Measurements from ENCODE around the gene RGS3.
"Not testable (repeated sequence)": the region's sequence is repeated elsewhere in the genome, so short reads cannot be mapped to it uniquely, and the experiment has no call there.

RGS3 gene

DNA sequence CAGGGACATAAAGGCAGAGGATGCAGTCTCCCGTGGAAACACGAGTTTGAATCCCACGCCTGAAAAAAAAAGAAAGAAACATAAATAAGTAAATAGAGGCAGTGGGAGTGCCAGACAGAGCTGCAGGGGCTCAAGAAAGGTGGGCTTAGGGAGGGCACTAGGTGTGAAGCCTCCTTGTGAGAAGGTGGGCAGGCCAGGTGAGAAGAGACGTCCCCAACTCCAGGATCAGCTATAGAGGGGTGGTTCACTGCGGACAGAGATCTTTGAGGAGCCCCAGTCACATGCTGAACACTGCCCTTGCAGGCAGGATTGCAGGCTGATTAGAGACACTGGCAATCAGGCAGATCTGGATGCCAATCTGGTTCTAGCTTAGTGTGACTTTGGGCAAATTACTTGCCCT is 172.1 kb downstream of the RGS3 start:
- TF ChIP-seq, protein P1, sequence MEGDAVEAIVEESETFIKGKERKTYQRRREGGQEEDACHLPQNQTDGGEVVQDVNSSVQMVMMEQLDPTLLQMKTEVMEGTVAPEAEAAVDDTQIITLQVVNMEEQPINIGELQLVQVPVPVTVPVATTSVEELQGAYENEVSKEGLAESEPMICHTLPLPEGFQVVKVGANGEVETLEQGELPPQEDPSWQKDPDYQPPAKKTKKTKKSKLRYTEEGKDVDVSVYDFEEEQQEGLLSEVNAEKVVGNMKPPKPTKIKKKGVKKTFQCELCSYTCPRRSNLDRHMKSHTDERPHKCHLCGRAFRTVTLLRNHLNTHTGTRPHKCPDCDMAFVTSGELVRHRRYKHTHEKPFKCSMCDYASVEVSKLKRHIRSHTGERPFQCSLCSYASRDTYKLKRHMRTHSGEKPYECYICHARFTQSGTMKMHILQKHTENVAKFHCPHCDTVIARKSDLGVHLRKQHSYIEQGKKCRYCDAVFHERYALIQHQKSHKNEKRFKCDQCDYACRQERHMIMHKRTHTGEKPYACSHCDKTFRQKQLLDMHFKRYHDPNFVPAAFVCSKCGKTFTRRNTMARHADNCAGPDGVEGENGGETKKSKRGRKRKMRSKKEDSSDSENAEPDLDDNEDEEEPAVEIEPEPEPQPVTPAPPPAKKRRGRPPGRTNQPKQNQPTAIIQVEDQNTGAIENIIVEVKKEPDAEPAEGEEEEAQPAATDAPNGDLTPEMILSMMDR (IDR thresholded peaks at IDR 0.05; ENCODE audit: control extremely low read depth, extremely low read depth, low read depth, missing control alignments) = no peak
- ChIA-PET CTCF (interaction anchor here (1.1 to 19.1 kb wide), 7 partner anchors 10 to 47 kb away, joined by 3 to 134 read pairs (median 5); no protein-coding TSS in a partner anchor), POLR2A (interaction anchor here (0.7 kb wide), 1 partner anchor 44 kb away, joined by 3 read pairs; no protein-coding TSS in a partner anchor)
- DNase-seq (ENCODE audit: extremely low spot score) = no peak

DNA sequence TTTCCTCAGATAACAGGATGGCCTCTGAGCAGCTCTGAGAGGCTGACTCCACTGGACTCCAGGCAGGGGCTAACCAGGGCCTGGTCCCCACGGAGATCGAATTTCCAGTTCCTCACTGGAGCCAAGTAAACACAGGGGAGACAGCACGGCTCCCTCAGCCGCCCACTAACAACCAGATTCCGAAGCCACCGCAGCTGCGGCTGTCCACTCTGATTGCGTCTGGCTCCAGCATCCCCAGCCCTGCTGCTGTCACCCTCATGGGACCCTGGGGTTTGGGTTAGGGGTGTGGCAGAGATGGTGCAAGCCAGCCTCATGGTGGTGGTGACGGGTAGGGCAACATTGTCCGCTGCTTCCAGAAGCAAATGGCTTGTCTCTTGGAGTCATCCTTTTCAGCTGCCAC is 172.6 kb downstream of the RGS3 start:
- TF ChIP-seq, protein P1 (IDR thresholded peaks at IDR 0.05; ENCODE audit: control extremely low read depth, extremely low read depth, low read depth, missing control alignments) = no peak
- ChIA-PET CTCF (interaction anchor here (1.0 to 19.1 kb wide), 5 partner anchors 11 to 190 kb away, joined by 4 to 134 read pairs (median 5); no protein-coding TSS in a partner anchor), POLR2A (no interaction called here)
- DNase-seq (ENCODE audit: extremely low spot score) = no peak

DNA sequence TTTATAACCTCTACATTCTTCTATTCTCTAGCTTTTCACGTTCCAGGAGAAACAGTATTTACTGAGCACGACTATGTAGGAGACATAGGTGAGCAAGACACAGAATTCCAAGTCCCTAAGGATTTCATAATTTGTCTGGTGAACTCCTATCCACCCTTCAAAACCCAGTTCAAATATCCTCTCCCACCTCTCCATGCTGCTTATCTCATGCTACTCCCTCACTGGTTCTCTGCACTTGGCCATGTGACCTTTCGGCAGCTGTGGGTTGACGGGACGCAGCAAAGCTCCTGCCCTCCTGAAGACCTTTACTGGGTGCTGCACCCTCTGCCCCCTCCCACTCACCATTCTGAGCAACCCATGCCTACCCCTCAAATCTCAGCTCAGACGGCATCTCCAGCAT is 173.2 kb downstream of the RGS3 start:
- POLR2A ChIA-PET = no interaction called here
- no peak for DNase-seq (ENCODE audit: extremely low spot score)
- CTCF ChIA-PET = interaction anchor here (1.0 to 19.1 kb wide), 4 partner anchors 11 to 190 kb away, joined by 4 to 134 read pairs (median 4); no protein-coding TSS in a partner anchor
- TF ChIP-seq, protein P1 (IDR thresholded peaks at IDR 0.05; ENCODE audit: control extremely low read depth, extremely low read depth, low read depth, missing control alignments) = no peak

DNA sequence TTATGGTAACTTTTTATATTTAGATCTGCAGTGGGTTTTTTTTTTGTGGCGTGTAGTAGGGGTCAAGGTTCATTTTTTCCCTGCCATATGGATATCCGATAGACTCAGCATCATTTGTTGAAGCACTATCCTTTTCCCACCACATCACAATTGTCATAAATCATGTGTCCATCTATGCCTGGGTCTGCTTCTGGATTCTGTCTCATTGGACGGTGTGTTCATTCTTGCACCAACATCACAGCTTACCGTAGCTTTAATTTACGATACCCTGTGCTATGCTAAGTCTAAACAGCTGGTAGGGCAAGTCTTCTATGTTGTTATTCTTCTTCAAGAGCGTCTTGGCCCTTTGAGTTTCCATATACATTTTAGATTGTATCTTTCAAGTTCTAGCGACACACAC is 175.0 kb downstream of the RGS3 start:
- TF ChIP-seq, protein P1 (IDR thresholded peaks at IDR 0.05; ENCODE audit: control extremely low read depth, extremely low read depth, low read depth, missing control alignments) = no peak
- ChIA-PET CTCF (interaction anchor here (0.9 kb wide), 1 partner anchor 16 kb away, joined by 4 read pairs; no protein-coding TSS in a partner anchor), POLR2A (no interaction called here)
- DNase-seq (ENCODE audit: extremely low spot score) = no peak

DNA sequence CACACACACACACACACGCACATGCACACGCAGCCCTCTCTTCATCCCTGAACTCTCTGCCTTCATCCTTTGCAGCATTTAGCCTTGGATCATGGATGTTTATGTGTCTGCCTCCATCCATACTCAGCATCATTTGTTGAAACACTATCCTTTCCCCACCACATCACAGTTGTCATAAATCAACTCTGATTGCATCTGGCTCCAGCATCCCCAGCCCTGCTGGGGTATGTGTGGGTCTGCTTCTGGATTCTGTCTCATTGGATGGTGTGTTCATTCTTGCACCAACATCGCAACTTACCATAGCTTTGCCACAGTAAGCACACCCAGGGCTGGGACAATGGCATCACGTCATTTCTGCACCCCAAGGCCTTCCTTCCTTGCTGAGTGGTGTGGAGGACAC is 175.4 kb downstream of the RGS3 start:
- ChIA-PET POLR2A (no interaction called here), CTCF (interaction anchor here (0.9 to 3.5 kb wide), 2 partner anchors 16 to 18 kb away, joined by 4 to 28 read pairs; no protein-coding TSS in a partner anchor)
- DNase-seq (ENCODE audit: extremely low spot score) = no peak

DNA sequence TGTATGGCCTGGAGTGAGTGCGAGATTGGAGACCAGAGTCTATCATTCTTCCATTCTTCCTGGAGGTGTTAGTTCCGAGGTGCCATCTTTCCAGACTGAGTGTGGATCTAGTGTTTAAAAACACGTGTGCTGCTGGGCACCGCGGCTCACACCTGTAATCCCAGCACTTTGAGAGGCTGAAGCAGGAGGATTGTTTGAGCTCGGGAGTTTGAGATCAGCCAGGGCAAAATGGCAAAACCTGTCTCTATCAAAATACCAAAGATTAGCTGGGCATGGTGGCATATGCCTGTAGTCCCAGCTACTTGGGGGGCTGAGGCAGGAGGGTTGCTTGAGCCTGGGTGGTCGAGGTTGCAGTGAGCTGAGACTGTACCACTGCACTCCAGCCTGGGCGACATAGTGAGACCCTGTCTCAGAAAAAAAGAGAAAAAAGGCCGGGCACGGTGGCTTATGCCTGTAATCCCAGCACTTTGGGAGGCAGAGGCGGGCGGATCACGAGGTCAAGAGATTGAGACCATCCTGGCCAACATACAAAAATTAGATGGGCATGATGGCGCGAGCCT is 176.0 kb downstream of the RGS3 start:
- CTCF ChIA-PET = interaction anchor here (1.1 to 3.5 kb wide), 2 partner anchors 12 to 17 kb away, joined by 4 to 28 read pairs; no protein-coding TSS in a partner anchor
- POLR2A ChIA-PET; DNase-seq (ENCODE audit: extremely low spot score): not testable (repeated sequence)

More for the DNA sequence above, 175.4 kb downstream of the RGS3 start:
- TF ChIP-seq, protein P1 (IDR thresholded peaks at IDR 0.05; ENCODE audit: control extremely low read depth, extremely low read depth, low read depth, missing control alignments) = no peak

DNA sequence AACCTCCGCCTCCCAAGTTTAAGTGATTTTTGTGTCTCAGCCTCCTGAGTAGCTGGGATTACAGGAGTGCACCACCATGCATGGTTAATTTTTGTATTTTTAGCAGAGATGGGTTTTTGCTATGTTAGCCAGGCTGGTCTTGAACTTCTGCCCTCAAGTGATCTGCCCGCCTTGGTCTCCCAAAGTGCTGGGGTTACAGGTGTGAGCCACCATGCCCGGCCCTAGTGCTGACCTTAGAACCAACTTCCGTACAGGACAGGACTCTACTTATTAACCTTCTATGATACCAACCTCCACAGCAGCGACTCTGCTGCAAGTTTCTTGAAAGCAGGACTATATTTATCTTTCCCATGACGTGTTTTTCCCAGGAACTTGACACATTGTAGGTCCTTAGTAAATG is 176.9 kb downstream of the RGS3 start:
- no peak for DNase-seq (ENCODE audit: extremely low spot score)
- ChIA-PET CTCF (interaction anchor here (1.1 to 3.5 kb wide), 6 partner anchors 10 to 366 kb away, joined by 3 to 28 read pairs (median 5); no protein-coding TSS in a partner anchor), POLR2A (no interaction called here)
- TF ChIP-seq, protein P1 (IDR thresholded peaks at IDR 0.05; ENCODE audit: control extremely low read depth, extremely low read depth, low read depth, missing control alignments) = no peak

Data from GM10248 (cell line).